ENCODE results near the gene DTYMK. TPM values are rescaled to one million over a fixed set of nuclear protein-coding genes. Genes with fewer than 3 reads are reported as not detected.

DTYMK gene
- total RNA-seq, 6 experiments from 2014 or later = 9.9 to 21.5 (median 10.4) TPM

- Histone ChIP-seq H3K9me3 (peaks cover 0 to 3% (median 0%) of the 10 kb centered on the region in 4 donors), H3K4me1 (no peaks in the 10 kb centered on the region), H3K36me3 (peaks cover 0 to 21% (median 3%) of the 10 kb centered on the region in 4 donors), H3K4me3 (no peak overlapping the region), H3K27ac (no peak overlapping the region), H3K27me3 (no peaks in the 10 kb centered on the region)
- no CpG with 5 or more reads among the region's 41 CpGs for WGBS (ENCODE audit: insufficient coverage, low coverage, low lambda C conversion rate, missing lambda C conversion rate)
- intact Hi-C loops (cut with DNase I) = loop anchor here in 1 of 2 donors (10.0 kb wide), 1 partner anchor 140 kb away; the partner anchor contains the start of gene RTP5
- TF ChIP-seq, protein P1, sequence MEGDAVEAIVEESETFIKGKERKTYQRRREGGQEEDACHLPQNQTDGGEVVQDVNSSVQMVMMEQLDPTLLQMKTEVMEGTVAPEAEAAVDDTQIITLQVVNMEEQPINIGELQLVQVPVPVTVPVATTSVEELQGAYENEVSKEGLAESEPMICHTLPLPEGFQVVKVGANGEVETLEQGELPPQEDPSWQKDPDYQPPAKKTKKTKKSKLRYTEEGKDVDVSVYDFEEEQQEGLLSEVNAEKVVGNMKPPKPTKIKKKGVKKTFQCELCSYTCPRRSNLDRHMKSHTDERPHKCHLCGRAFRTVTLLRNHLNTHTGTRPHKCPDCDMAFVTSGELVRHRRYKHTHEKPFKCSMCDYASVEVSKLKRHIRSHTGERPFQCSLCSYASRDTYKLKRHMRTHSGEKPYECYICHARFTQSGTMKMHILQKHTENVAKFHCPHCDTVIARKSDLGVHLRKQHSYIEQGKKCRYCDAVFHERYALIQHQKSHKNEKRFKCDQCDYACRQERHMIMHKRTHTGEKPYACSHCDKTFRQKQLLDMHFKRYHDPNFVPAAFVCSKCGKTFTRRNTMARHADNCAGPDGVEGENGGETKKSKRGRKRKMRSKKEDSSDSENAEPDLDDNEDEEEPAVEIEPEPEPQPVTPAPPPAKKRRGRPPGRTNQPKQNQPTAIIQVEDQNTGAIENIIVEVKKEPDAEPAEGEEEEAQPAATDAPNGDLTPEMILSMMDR (IDR thresholded peaks at IDR 0.05) = peak in 3 of 4 donors; percentile 10 to 26 (median 24)
- TF ChIP-seq POLR2A (IDR thresholded peaks at IDR 0.05) = no peak
- ATAC-seq = peak in 1 of 4 donors; percentile 4
- no peak for DNase-seq
Measured at GRCh38 chr2:241724259-241724974, 37.8 kb upstream of the DTYMK start.

DNA sequence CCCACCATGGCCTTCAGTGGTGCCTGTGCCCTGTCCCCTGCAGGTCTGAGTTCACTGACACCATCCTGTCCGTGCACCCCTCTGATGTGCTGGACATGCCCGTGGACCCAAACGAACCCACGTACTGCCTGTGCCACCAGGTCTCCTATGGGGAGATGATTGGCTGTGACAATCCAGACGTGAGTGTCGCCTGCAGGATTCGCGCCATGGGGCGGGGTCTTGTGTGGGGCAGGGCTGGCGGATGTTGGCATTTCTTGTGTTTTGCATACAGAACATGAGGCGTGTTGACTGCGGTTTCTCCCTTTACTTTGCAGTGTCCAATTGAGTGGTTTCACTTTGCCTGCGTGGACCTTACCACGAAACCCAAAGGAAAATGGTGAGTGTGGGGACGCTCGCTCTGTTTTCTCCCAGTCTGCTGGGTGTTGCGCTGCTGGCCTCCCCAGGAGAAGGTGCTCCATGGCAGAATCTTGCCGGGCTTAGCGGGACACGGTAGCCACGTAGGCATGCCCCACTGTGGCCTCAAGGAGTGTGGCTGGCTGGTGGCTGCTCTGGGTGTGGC is 36.4 kb upstream of the DTYMK start:
- Histone ChIP-seq H3K4me1 (no peaks in the 10 kb centered on the region), H3K4me3 (no peak overlapping the region), H3K27ac (no peak overlapping the region), H3K36me3 (peaks cover 0 to 26% (median 5%) of the 10 kb centered on the region in 4 donors), H3K27me3 (no peaks in the 10 kb centered on the region), H3K9me3 (peaks cover 0 to 3% (median 0%) of the 10 kb centered on the region in 4 donors)
- WGBS (ENCODE audit: insufficient coverage, low coverage, low lambda C conversion rate, missing lambda C conversion rate) = 96% methylated on average over 9 of the region's 21 CpGs
- DNase-seq = no peak
- TF ChIP-seq, protein P1 (IDR thresholded peaks at IDR 0.05) = no peak
- TF ChIP-seq POLR2A (IDR thresholded peaks at IDR 0.05) = no peak
- no peak for ATAC-seq
- intact Hi-C loops (cut with DNase I) = loop anchor here in 1 of 2 donors (10.0 kb wide), 1 partner anchor 142 kb away; the partner anchor contains the start of gene RTP5

- no peak for DNase-seq
- Histone ChIP-seq H3K4me3 (no peak overlapping the region), H3K27ac (no peak overlapping the region), H3K27me3 (no peaks in the 10 kb centered on the region), H3K36me3 (peaks cover 0 to 26% (median 5%) of the 10 kb centered on the region in 4 donors), H3K4me1 (no peaks in the 10 kb centered on the region), H3K9me3 (peaks cover 0 to 3% (median 0%) of the 10 kb centered on the region in 4 donors)
- intact Hi-C loops (cut with DNase I) = loop anchor here in 1 of 2 donors (10.0 kb wide), 1 partner anchor 143 kb away; the partner anchor contains the start of gene RTP5
- ATAC-seq = no peak
- 84% methylated on average over 5 of the region's 12 CpGs for WGBS (ENCODE audit: insufficient coverage, low coverage, low lambda C conversion rate, missing lambda C conversion rate)
- TF ChIP-seq POLR2A (IDR thresholded peaks at IDR 0.05) = no peak
- TF ChIP-seq, protein P1 (IDR thresholded peaks at IDR 0.05) = no peak
Measured at GRCh38 chr2:241721852-241722251, 35.2 kb upstream of the DTYMK start.

GRCh38 chr2:241720560-241720959 is 33.9 kb upstream of the DTYMK start:
- no peak for TF ChIP-seq POLR2A (IDR thresholded peaks at IDR 0.05)
- TF ChIP-seq, protein P1 (IDR thresholded peaks at IDR 0.05) = no peak
- Histone ChIP-seq H3K27ac (no peak overlapping the region), H3K4me1 (no peaks in the 10 kb centered on the region), H3K36me3 (peaks cover 0 to 34% (median 5%) of the 10 kb centered on the region in 4 donors), H3K9me3 (peaks cover 0 to 3% (median 0%) of the 10 kb centered on the region in 4 donors), H3K4me3 (no peak overlapping the region), H3K27me3 (no peaks in the 10 kb centered on the region)
- ATAC-seq (peak in 1 of 4 donors; percentile 4), DNase-seq (no peak)
- 92% methylated on average over 5 of the region's 15 CpGs for WGBS (ENCODE audit: insufficient coverage, low coverage, low lambda C conversion rate, missing lambda C conversion rate)
- intact Hi-C loops (cut with DNase I) = loop anchor here in 1 of 2 donors (10.0 kb wide), 1 partner anchor 144 kb away; the partner anchor contains the start of gene RTP5
